BJ (cell line): Measurements from ENCODE around the gene CLOCK. TPM values are rescaled to one million over a fixed set of nuclear protein-coding genes. Genes with fewer than 3 reads are reported as not detected.
"Not testable (repeated sequence)": the region's sequence is repeated elsewhere in the genome, so short reads cannot be mapped to it uniquely, and the experiment has no call there.

Experiments
- CTCF ChIA-PET: fragments of 350-600 bp; formaldehyde crosslinking; extraction: SDS; loops from one replicate; lab custom pipeline; 2021; ENCODE audit warnings: antibody characterized with exemption, inconsistent platforms; lab: Yijun Ruan, JAX
- POLR2A ChIA-PET: fragments of 300-600 bp; sonication (Branson Sonifier 250); formaldehyde crosslinking; extraction: SDS; loops from one replicate; lab custom pipeline; 2021; ENCODE audit warnings: antibody characterized with exemption; lab: Charles Lee
- DNase-seq: peaks from one replicate; pipeline ENCODE4 v3.0.0-alpha.2; 2011; ENCODE audit warnings: low read depth
- H3K27me3 ChIP-seq: 2 replicates; pipeline ENCODE4 v1.6.0; 2011; ENCODE audit warnings: low read length; ENCODE audit not compliant: control insufficient read depth, insufficient read depth
- H3K36me3 ChIP-seq: 2 replicates; pipeline ENCODE4 v1.5.1; 2011; ENCODE audit warnings: low read length; ENCODE audit not compliant: control insufficient read depth, insufficient read depth
- H3K4me3 ChIP-seq: 2 replicates; pipeline ENCODE4 v1.5.1; 2011; ENCODE audit warnings: low read depth, mild to moderate bottlenecking, control low read depth, low read length
- polyA minus RNA-seq: library from RNA; depleted of rRNA, polyadenylated mRNA; stranded (reverse); fragments of >200 nt; gene quantifications from 2 replicates; pipeline ENCODE4 v1.2.3, GENCODE V29; 2011; rRNA and poly(A)+ RNA removed
- polyA plus RNA-seq: library from polyadenylated mRNA; depleted of rRNA; stranded (reverse); fragments of >200 nt; gene quantifications from 2 replicates; pipeline ENCODE4 v1.2.3, GENCODE V29; 2011; rRNA removed
- TF ChIP-seq, protein P1 (sequence below): IDR thresholded peaks from 2 replicates; pipeline ENCODE4 v1.5.1; 2011; ENCODE audit warnings: low read depth, mild to moderate bottlenecking, control low read depth, inconsistent platforms, low read length, moderate library complexity; ENCODE audit not compliant: insufficient read depth

Gene CLOCK, protein sequence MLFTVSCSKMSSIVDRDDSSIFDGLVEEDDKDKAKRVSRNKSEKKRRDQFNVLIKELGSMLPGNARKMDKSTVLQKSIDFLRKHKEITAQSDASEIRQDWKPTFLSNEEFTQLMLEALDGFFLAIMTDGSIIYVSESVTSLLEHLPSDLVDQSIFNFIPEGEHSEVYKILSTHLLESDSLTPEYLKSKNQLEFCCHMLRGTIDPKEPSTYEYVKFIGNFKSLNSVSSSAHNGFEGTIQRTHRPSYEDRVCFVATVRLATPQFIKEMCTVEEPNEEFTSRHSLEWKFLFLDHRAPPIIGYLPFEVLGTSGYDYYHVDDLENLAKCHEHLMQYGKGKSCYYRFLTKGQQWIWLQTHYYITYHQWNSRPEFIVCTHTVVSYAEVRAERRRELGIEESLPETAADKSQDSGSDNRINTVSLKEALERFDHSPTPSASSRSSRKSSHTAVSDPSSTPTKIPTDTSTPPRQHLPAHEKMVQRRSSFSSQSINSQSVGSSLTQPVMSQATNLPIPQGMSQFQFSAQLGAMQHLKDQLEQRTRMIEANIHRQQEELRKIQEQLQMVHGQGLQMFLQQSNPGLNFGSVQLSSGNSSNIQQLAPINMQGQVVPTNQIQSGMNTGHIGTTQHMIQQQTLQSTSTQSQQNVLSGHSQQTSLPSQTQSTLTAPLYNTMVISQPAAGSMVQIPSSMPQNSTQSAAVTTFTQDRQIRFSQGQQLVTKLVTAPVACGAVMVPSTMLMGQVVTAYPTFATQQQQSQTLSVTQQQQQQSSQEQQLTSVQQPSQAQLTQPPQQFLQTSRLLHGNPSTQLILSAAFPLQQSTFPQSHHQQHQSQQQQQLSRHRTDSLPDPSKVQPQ
- polyA plus RNA-seq = 14.5 and 21.2 TPM in 2 replicates
- polyA minus RNA-seq = 36.3 and 43.8 TPM in 2 replicates

DNA sequence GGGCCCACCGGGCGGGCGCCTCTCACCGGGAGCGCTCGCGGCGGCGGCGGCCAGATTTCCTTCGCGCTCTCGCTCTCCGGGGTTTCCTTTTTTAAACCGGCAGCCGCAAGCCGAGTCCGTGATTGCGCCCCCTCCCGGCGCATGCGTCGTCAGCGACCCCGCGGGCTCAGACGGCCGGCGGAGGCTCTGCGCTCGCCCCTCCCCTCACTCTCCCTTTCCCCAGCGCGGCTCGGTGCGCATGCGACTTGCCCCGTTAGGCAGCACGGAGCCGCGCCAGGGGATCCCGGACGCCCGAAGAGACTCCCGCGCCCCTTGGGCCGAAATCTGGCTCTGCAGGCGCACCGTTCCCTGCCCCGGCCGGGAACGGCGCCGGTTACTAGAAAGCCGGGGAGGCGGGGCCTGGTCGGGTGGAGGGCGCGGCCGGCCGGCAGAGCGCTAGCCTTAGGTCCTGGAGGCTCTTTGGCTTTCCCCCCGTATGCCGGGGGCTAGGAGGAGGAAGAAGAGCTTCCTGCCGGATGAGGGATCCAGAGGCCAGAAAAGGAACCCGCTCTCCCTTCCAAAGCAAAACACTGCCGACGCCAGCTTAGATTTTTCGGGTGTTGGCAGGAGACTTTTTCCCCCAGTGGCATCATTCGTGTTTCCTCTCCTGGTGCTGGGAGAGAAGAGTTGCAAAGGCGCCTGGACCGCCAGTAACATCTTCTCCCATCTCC lies at the start of gene CLOCK:
CLOCK (minus strand) TSS at position 154 of the 710 bp plus-strand sequence. CDS start 64,124 bp downstream, outside the sequence.
- no peak for DNase-seq
- TF ChIP-seq, protein P1, sequence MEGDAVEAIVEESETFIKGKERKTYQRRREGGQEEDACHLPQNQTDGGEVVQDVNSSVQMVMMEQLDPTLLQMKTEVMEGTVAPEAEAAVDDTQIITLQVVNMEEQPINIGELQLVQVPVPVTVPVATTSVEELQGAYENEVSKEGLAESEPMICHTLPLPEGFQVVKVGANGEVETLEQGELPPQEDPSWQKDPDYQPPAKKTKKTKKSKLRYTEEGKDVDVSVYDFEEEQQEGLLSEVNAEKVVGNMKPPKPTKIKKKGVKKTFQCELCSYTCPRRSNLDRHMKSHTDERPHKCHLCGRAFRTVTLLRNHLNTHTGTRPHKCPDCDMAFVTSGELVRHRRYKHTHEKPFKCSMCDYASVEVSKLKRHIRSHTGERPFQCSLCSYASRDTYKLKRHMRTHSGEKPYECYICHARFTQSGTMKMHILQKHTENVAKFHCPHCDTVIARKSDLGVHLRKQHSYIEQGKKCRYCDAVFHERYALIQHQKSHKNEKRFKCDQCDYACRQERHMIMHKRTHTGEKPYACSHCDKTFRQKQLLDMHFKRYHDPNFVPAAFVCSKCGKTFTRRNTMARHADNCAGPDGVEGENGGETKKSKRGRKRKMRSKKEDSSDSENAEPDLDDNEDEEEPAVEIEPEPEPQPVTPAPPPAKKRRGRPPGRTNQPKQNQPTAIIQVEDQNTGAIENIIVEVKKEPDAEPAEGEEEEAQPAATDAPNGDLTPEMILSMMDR = peak; percentile 48
- no peaks in the 10 kb centered on the region for H3K27me3 ChIP-seq
- peak within 1 kb of the TSS; percentile 56 for H3K4me3 ChIP-seq
- H3K36me3 ChIP-seq = no peaks in the 10 kb centered on the region
- ChIA-PET CTCF (interaction anchor here (0.5 to 1.6 kb wide), 4 partner anchors 7 to 201 kb away, joined by 3 to 14 read pairs (median 6); partner anchors contain the start of gene SRD5A3), POLR2A (interaction anchor here (0.5 to 0.6 kb wide), 3 partner anchors 12 to 314 kb away, joined by 3 read pairs; no protein-coding TSS in a partner anchor)

DNA sequence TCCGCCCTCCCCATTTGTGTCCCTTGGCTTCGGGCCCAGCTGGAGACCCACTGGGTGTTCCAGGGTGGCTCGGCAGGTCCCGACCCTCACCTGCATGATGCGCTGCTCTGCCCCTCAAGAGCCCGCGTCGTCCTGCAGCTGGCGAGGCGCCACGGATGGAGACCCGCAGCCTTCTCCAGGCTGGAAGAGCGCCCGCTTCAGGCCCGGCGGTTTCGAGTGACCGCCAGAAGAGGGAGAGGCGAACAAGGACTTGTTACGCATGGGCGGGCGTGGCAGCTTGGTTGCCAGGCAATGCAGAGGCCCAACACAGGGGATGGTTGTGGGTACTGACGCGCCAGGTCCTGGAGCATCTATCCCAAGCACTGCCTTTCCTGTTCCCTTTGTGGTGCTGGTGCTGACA lies 45.3 kb upstream of the CLOCK start, which contains the start of gene PDCL2:
PDCL2 (minus strand) TSS at position 232 of the 400 bp plus-strand sequence; CDS start at position 96, 136 bp downstream.
- H3K36me3 ChIP-seq = no peaks in the 10 kb centered on the region
- no peak within 1 kb of the TSS for H3K4me3 ChIP-seq
- no peak for DNase-seq
- H3K27me3 ChIP-seq = no peaks in the 10 kb centered on the region
- ChIA-PET CTCF (no interaction called here), POLR2A (no interaction called here)
- TF ChIP-seq, protein P1 = no peak

DNA sequence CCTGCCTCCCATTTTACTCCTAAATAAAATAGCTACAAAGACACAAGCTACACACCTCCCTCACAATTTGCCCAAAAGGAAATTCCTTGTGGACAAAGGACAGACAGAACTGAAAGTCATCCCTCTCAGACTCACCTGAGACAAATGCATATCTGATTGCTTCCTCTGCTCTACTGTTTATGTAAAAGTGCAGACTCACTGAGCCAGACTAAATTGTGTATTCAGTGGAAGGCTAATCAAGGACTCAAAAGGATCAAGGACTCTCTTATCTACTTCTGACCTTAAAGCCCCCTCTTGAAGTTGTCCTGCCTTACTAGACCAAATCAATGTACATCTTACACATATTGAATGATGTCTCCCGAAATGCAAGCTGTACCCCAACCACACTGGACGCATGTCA lies 41.5 kb upstream of the CLOCK start:
- Histone ChIP-seq H3K27me3 (no peaks in the 10 kb centered on the region), H3K36me3 (no peaks in the 10 kb centered on the region), H3K4me3 (no peak overlapping the region)
- TF ChIP-seq, protein P1 = no peak
- ChIA-PET POLR2A (no interaction called here), CTCF (no interaction called here)
- DNase-seq = no peak

DNA sequence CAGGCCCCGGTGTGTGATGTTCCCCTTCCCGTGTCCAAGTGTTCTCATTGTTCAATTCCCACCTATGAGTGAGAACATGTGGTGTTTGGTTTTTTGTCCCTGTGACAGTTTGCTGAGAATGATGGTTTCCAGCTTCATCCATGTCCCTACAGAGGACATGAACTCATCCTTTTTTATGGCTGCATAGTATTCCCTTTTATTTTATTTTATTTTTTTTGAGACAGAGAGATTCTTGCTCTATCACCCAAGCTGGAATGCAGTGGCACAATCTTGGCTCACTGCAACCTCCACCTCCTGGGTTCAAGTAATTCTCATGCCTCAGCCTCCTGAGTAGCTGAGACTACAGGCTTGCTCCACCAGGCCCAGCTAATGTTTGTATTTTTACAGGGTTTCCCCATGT lies 36.1 kb upstream of the CLOCK start:
- CTCF ChIA-PET = not testable (repeated sequence)

DNA sequence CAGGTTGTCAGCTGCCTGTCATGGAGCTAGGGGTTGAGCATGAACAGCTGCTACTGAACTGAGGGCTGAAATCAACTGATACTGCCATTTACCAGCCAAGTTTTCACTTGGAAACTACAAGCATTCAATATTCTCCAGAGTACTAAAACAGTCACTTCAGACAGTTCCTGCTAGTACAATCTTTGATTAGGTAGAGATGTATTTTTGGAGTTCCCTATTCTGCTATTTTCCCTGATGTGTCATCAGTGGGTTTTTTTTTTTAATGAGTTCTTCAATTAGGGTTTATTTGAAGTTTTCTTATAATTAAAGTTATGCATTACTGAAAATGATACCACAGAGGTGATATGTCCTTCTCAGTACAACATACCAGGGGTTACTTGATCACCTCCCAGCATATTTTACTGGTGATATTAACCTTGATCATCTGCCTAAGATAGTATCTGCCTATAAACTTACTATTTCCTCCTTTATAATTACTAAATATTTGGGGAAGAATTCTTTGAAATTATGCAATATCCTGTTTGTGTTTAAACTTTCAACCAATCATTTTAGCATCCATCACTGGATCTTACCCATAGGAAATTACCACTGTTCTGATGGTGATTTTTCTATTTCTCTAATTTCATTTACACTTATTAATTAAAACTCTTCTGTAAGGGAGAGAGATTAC lies 31.8 kb upstream of the CLOCK start:
- POLR2A ChIA-PET = no interaction called here
- CTCF ChIA-PET = no interaction called here
- Histone ChIP-seq H3K4me3 (no peak overlapping the region), H3K27me3 (no peaks in the 10 kb centered on the region), H3K36me3 (no peaks in the 10 kb centered on the region)
- TF ChIP-seq, protein P1 = no peak
- no peak for DNase-seq

More for the DNA sequence above, 36.1 kb upstream of the CLOCK start:
- POLR2A ChIA-PET, H3K27me3 ChIP-seq, H3K36me3 ChIP-seq, DNase-seq, H3K4me3 ChIP-seq: not testable (repeated sequence)
